GM19397 (cell line): ENCODE data around the gene ALOX12.
"Not testable (repeated sequence)": the region's sequence is repeated elsewhere in the genome, so short reads cannot be mapped to it uniquely, and the experiment has no call there.

ENCODE experiments used
- ATAC-seq: cut with Tn5 transposase; IDR thresholded peaks from one replicate; pipeline ENCODE4 v1.9.1; 2021; ENCODE audit warnings: mild to moderate bottlenecking, moderate library complexity; ENCODE audit not compliant: unreplicated experiment

The ALOX12 gene

GRCh38 chr17:6995500-6996255 lies at the start of gene ALOX12:
TSS of gene ALOX12 (plus strand) at chr17:6996049. CDS start at chr17:6996118, 69 bp downstream.
- no peak for ATAC-seq

DNA sequence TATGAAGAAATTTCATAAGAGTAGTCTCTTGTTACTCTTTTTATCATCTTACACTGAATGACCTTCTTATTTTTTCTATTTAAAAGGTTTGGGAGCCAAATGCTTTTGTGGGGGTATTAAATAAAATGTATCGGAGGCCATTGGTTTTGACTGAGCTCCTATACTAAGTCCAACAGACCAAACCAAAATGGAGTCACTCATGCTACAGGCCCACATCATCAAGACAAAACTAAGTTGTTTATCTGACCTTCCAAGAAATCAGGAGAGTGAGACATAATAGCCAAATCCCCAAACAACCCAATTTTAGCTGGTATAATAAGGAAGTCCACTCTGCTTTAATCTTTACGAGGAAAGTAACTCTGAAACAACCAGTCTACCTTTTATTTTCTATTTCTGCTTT lies 48.1 kb upstream of the ALOX12 start:
- ATAC-seq: no peak

DNA sequence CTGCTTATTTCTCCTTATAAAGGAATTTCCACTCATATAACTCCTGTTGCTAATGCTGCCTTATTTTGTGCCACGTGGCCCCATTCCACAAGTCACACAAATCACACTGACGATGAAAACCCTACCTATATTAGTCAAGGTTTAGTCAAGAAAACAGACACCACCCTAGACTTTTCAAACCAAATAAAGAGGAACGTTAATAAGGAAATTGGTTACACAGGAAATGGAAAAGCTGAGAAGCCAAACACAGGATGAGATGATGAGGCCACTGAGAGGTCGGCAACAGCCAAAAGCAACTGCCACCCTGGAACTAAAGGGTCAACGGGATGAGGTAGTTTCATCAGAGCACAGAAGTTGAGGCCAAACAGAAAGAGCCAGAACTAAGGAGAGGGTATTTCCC lies 47.3 kb upstream of the ALOX12 start:
- ATAC-seq: no peak

- ATAC-seq: no peak
Measured at GRCh38 chr17:6948976-6949375, 46.9 kb upstream of the ALOX12 start.

- ATAC-seq: not testable (repeated sequence)
Measured at GRCh38 chr17:6950938-6951337, 44.9 kb upstream of the ALOX12 start.

DNA sequence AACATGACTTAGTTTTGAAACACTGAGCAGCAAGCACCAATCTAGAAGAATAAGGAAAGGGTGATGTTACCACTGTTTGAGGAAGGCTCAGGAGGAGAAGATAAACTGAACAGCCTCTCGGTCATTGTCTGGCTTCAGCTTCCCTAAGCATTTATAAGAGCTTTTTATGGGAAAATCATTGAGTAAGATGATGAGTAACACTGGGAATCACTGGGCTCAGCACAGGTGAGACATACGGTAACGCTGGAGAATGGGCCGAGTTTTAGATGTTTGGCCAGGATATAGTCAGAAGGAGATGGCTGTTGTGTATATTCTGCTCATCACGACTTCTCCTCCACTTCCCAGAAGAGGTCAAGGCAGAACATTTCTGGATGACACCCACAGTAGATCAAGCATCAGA lies 42.2 kb upstream of the ALOX12 start:
- no peak for ATAC-seq

DNA sequence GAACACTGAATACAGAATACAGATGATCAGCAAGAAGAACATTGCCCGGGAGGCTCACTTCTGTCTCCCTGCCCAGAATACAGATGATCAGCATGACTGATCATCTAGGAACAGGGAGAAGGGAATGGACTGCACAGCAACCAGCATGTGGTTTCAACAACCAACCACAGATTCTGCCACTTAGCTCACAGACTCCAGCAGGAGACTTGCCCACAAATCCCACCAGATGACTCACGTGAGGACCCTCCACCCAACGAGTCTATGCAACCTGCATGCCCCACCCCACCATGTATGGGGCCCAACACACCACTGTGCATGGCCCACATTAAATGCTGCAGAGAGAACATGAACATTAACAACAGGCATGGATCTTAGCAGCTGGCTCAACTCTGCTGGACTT lies 36.1 kb upstream of the ALOX12 start:
- no peak for ATAC-seq

DNA sequence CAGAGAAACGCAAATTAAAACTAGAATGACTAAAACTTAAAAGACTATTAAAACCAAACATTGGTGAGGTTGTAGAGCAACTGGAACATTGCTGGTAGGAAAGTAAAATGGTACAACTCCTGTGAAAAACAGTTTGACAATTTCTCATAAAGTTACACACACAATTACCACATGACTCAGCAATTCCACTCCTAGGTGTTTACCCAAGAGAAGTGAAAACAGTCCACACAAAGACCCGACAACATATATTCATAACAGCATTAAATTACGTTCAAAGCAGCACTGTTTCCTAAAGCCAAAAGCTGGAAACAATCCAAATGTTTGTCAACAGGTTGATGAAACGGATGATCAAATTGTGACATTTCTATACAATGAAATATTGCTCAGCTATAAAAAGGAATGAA lies 26.5 kb upstream of the ALOX12 start:
- ATAC-seq: no peak

DNA sequence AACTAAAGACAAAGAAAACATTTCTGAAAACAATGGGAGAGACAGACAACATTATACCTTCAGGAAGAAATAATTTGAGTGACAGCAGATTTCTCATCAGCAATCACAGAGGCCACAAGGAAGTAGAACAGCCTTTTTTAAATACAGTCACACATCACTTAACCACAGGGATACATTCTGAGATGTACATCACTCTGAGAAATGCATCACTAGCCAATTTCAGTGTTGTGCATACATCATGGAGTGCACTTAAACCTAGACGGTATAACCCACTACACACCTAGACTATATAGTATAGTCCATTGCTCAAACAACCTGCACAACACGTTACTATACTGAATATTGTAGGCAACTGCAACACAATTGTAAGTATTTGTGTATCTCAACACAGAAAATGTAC lies 24.9 kb upstream of the ALOX12 start:
- ATAC-seq: no peak

DNA sequence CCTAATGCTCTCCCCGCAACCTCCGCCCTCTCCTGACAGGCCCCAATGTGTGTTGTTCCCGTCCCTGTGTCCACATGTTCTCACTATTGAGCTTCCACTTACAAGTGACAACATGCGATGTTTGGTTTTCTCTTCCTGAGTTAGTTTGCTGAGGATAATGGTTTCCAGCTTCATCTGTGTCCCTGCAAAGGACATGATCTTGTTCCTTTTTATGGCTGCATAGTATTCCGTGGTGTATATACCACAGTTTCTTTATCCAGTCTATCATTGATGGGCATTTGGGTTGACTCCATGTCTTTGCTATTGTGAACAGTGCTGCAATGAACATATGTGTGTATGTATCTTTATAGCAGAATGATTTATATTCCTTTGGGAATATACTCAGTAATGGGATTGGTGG lies 16.4 kb upstream of the ALOX12 start:
- ATAC-seq: not testable (repeated sequence)

- no peak for ATAC-seq
Measured at GRCh38 chr17:6981426-6981825, 14.4 kb upstream of the ALOX12 start.

- ATAC-seq: no peak
Measured at GRCh38 chr17:6985266-6985665, 10.6 kb upstream of the ALOX12 start.

- no peak for ATAC-seq
Measured at GRCh38 chr17:6986676-6987075, 9.2 kb upstream of the ALOX12 start.

DNA sequence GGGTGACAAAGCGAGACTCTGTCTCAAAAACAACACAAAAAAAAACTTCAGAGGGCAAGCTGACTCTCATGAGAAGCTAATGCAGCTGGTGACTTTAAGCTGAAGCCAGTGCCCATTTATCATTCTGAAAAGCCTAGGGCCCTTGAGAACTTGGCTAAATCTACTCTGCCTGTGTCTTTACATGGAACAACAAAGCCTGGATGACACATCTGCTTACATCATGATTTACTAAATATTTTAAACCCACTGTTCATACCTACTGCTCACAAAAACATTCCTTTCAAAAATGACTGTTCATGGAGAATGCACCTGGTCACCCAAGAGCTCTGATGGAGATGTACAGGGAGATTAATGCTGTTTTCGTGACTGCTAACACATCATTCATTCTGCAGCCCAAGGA lies 6.1 kb upstream of the ALOX12 start:
- ATAC-seq: no peak

GRCh38 chr17:6993613-6994056 lies 2.2 kb upstream of the ALOX12 start:
- not testable (repeated sequence) for ATAC-seq

- ATAC-seq: no peak
Measured at GRCh38 chr17:6994118-6994598, 1.7 kb upstream of the ALOX12 start.

DNA sequence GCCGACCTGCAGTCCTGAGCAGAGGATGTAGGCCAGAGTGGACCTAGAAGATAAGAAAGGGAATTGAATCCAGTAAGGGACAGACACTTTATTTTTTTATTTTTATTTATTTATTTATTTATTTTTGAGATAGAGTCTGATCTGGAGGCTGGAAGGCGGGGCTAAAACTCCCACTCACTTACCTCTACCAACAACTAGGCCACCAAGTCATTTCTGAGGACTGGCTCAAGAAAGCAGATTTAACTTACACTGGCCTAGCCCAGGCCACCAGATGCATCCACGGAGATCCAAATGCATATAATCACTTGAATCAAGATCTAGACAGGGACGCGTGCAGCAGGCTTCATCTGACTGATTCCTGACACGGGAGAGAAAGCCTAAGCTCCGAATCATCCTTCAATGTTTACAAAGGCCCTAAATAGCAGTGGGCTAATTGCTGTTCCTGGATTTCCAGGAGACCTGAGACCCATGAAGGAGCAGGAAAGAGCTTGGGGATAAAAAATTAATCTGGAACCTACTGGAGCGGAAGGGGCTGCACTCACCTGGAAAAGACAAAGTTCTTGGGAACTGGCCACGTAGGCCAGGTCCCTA lies 1.1 kb upstream of the ALOX12 start:
- no peak for ATAC-seq

DNA sequence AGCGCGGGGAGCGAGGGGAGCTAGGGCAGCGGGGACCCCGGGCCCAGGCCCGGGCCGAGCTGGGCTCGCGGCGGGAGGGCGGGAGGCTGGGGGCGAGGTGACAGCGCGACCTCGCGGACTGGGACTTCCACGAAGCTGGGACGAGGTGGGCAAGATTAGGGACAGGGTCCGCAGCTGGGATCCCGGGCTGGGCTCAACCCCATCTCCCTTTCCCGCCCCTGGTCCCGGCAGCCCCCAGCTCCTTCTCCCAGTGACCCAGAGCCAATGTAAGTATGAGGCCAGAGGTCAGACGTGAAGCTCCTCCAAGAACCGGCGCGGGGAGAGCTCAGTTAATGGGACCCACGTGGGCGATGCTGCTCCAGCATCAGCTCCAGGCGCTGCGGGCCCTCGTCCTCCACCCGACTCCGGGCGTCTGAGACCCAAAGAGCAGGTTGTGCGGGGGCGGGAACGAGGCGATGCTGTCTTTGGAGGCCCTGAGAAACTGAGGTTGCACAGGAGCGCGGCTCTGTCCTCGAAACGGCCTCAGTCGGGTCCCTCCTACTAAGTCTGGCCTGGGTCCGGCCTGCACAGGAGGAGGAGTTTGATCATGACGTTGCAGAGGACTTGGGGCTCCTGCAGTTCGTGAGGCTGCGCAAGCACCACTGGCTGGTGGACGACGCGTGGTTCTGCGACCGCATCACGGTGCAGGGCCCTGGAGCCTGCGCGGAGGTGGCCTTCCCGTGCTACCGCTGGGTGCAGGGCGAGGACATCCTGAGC lies 585 bp downstream of the ALOX12 start:
- no peak for ATAC-seq

GRCh38 chr17:6997171-6997570 lies 1.3 kb downstream of the ALOX12 start:
- ATAC-seq: no peak

- no peak for ATAC-seq
Measured at GRCh38 chr17:6998855-6999508, 3.1 kb downstream of the ALOX12 start.

DNA sequence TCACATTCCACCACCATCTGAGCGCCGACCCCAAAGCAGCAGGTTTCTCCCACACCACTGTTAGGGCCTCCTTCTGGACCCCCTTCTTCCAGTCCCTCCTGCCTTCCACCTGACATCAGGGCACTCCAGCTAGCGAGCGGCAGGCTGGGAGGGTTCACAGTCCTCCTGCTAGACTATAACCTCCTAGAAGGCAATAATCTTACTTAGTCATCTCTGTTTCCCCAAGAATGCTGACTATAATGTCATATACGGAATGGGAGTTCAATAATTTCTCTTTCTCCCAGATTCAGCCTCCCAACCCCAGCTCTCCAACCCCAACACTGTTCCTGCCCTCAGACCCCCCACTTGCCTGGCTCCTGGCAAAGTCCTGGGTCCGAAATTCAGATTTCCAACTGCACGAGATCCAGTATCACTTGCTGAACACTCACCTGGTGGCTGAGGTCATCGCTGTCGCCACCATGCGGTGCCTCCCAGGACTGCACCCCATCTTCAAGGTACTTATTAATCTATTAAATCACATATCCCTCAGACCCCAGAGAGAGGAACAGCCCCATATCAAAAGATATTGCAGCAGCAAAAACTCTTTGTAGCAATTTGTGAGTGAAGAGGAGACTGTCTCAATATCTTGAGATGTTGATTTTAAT lies 5.6 kb downstream of the ALOX12 start:
- ATAC-seq: no peak
